NT2/D1 (cell line): ENCODE measurements around the gene GBX2.
A peak's percentile ranks its signal among the peaks of the same experiment; 100 is the strongest.

ENCODE experiments used
- DNase-seq: peaks from one replicate; pipeline ENCODE4 v3.0.0-alpha.2; 2011; ENCODE audit warnings: low read depth, low spot score
- H3K27me3 ChIP-seq: 2 replicates; pipeline ENCODE4 v1.6.0; 2011; ENCODE audit warnings: mild to moderate bottlenecking; ENCODE audit not compliant: insufficient read length, insufficient read depth
- H3K36me3 ChIP-seq: 2 replicates; pipeline ENCODE4 v1.6.1; 2011; ENCODE audit warnings: mild to moderate bottlenecking, low read length, mixed read lengths; ENCODE audit not compliant: insufficient read depth, insufficient read length
- H3K4me1 ChIP-seq: 2 replicates; pipeline ENCODE4 v1.5.1; 2011; ENCODE audit not compliant: insufficient read depth, insufficient read length
- H3K4me3 ChIP-seq: 2 replicates; pipeline ENCODE4 v1.5.1; 2011; ENCODE audit warnings: low read depth; ENCODE audit not compliant: insufficient read length
- H3K9ac ChIP-seq: 2 replicates; pipeline ENCODE4 v1.6.0; 2011; ENCODE audit warnings: low read depth; ENCODE audit not compliant: insufficient read length
- H3K9me3 ChIP-seq: 2 replicates; pipeline ENCODE4 v1.5.1; 2011; ENCODE audit warnings: mild to moderate bottlenecking, low read length; ENCODE audit not compliant: insufficient read depth
- SUZ12 ChIP-seq: IDR thresholded peaks from 2 replicates; pipeline ENCODE4 v1.6.1; 2011; ENCODE audit not compliant: insufficient read length, insufficient read depth; ENCODE audit errors: extremely low read depth
- YY1 ChIP-seq: IDR thresholded peaks from 2 replicates; pipeline ENCODE4 v1.6.1; 2011; ENCODE audit not compliant: insufficient read length, insufficient read depth
- ZNF274 ChIP-seq: IDR thresholded peaks from 2 replicates; pipeline ENCODE4 v1.6.1; 2011; ENCODE audit warnings: mild to moderate bottlenecking, low read depth, low read length

The GBX2 gene

GRCh38 chr2:236180831-236181453 lies 12.8 kb upstream of the GBX2 start:
- Histone ChIP-seq H3K9me3 (peaks cover 12% of the 10 kb centered on the region; the same call in 1 of the 2 replicates), H3K9ac (no peak overlapping the region), H3K27me3 (peaks cover 33% of the 10 kb centered on the region), H3K4me3 (no peak overlapping the region), H3K36me3 (no peaks in the 10 kb centered on the region), H3K4me1 (no peaks in the 10 kb centered on the region)
- TF ChIP-seq YY1 = no peak
- no peak for TF ChIP-seq ZNF274
- no peak for TF ChIP-seq SUZ12
- DNase-seq = no peak

DNA sequence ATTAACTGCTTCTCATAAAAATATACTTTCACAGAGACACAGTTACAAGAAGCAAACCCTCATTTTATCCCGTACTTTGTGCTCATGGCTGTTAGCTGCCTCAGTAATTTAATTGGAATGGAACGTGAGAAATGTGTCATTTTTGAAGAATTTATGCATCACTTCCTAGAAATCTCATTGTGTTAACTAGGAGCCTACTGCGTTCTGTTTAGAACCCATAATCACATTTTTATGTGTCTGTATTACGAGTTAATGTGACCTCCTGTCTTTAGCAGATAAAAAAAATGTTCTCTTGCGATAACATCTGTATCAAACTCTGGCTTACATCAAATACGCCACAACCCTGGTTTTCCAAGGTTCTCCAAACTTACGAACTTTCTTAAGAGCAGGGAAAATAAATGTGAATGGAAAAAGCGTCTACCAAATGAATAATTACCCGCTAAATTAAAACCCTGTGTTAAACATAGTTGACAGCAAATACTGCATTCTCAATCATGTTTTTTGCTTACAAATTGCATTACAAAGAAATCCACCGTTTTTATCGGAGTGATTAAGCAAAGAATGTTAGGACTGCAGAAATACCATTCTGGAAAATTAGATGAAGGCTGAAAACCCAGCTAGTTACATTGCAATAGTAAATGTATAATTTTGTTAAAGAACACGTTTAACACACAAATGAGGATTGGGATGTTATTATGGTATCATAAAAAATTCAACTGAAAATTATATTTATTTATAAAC lies 12.1 kb upstream of the GBX2 start:
- H3K9ac ChIP-seq = no peak overlapping the region
- no peak for TF ChIP-seq ZNF274
- no peak for TF ChIP-seq SUZ12
- no peak for TF ChIP-seq YY1
- H3K9me3 ChIP-seq = peaks cover 12% of the 10 kb centered on the region; the same call in 1 of the 2 replicates
- no peaks in the 10 kb centered on the region for H3K36me3 ChIP-seq
- no peaks in the 10 kb centered on the region for H3K4me1 ChIP-seq
- no peak for DNase-seq
- H3K27me3 ChIP-seq = peaks cover 40% of the 10 kb centered on the region
- no peak overlapping the region for H3K4me3 ChIP-seq

GRCh38 chr2:236179236-236180075 lies 11.3 kb upstream of the GBX2 start:
- Histone ChIP-seq H3K36me3 (no peaks in the 10 kb centered on the region), H3K27me3 (peaks cover 48% of the 10 kb centered on the region), H3K4me1 (peaks cover 4% of the 10 kb centered on the region), H3K4me3 (peak overlapping the region; percentile 50), H3K9ac (peak overlapping the region; percentile 43), H3K9me3 (peaks cover 4% of the 10 kb centered on the region; the same call in 1 of the 2 replicates)
- no peak for DNase-seq
- TF ChIP-seq SUZ12 (no peak), ZNF274 (no peak), YY1 (no peak)

DNA sequence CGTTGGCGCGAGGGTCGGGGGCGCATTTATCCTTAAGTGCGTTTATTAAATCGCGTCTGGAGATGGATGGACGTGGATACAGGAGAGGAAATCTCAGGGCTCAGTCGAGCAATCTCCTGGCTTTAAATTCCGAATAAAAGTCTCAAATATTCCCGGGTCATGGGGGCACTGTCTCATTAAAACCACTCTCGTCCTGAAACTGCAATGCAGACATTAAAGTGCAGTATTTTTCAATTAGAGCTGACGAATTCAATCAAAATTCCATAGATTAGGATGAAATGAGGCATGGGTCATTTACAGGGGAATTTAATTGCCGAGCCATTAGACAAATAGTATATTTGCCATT lies 10.7 kb upstream of the GBX2 start:
- no peak for DNase-seq
- Histone ChIP-seq H3K4me1 (peaks cover 4% of the 10 kb centered on the region), H3K4me3 (peak overlapping the region; percentile 50), H3K27me3 (peaks cover 54% of the 10 kb centered on the region), H3K9me3 (no peaks in the 10 kb centered on the region), H3K9ac (peak overlapping the region; percentile 44), H3K36me3 (no peaks in the 10 kb centered on the region)
- no peak for TF ChIP-seq ZNF274
- no peak for TF ChIP-seq YY1

DNA sequence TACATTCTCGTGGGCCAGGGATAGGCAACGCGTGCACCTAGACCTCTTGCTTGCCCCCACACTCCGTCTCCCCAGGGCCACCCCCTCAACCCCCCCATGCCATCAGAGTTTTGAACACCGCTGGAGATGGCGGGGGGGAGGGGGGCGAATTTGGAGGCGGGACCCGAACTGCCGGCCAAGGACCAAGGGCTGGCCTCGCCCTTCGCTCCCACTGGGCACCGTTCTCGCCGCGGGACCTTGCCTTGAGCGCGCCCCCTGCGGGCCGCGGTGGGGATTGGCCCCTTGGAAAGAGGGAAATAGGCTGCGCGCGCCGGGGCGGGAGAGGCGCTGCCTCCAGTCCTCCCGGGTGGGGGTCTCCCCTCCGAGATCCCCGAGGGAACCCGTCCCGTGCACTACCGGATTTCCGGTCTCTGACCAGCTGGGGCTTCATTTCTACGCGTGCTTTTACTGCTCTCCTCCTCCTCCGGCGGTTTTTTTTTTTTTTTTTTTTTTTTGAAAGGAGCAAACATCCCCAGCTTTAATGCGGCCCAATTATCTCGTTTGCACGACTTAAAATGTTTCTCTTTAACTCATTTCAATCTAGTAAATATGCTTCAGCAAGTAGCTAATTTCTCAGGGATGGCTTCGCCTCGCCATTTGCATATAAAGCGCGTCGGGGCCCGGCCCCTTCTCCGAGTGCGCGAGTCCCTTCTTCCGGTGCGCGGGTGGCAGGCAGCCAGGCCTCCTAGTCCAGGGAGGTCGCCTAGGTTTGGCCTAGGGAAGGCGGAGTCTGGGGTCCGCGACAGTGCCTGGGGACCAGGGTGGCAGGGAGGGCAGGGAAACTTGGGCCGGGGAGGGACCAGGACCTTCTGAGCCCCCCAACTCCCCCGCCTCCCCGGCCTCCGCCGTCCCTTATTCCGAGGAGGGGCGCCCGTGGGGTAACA lies 10.0 kb upstream of the GBX2 start:
- TF ChIP-seq SUZ12 (no peak), ZNF274 (no peak), YY1 (no peak)
- peaks cover 60% of the 10 kb centered on the region for H3K27me3 ChIP-seq
- H3K4me3 ChIP-seq = peak overlapping the region; percentile 50

GRCh38 chr2:236177604-236177966 lies 9.4 kb upstream of the GBX2 start:
- Histone ChIP-seq H3K27me3 (peaks cover 66% of the 10 kb centered on the region), H3K9me3 (no peaks in the 10 kb centered on the region), H3K4me1 (peaks cover 16% of the 10 kb centered on the region), H3K4me3 (peak overlapping the region; percentile 50), H3K36me3 (no peaks in the 10 kb centered on the region), H3K9ac (peak overlapping the region; percentile 37)
- no peak for TF ChIP-seq SUZ12
- no peak for TF ChIP-seq ZNF274
- TF ChIP-seq YY1 = no peak
- no peak for DNase-seq

More for the DNA sequence above, 10.0 kb upstream of the GBX2 start:
- Histone ChIP-seq H3K36me3 (no peaks in the 10 kb centered on the region), H3K4me1 (peaks cover 10% of the 10 kb centered on the region), H3K9ac (peak overlapping the region; percentile 44), H3K9me3 (no peaks in the 10 kb centered on the region)
- DNase-seq = no peak
